ENCODE measurements around the gene CCDC50.

Gene CCDC50

DNA sequence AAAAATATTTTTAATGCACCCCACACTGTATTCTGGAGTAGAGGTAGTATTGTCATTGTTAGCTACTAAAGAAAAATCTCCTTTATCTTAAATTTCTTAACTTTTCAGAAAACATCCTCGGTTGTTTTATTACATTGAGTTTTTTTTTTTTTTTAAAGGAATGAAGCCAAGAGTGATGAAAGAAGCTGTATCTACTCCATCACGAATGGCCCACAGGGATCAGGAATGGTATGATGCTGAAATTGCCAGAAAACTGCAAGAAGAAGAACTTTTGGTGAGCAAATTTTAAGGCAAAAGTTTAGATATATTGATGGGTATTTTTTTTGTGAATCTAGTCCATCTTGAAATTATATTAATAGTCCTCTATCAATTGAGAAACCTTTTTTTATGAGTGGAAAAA lies 50.8 kb downstream of the CCDC50 start:
- H3K9me3 ChIP-seq (ENCODE audit: control insufficient read depth, insufficient read depth, low read length), result no peaks in the 10 kb centered on the region
- no peak overlapping the region for H3K9ac ChIP-seq (ENCODE audit: low read depth, low read length)
- H3K27ac ChIP-seq (ENCODE audit: low read depth, low read length), result no peak overlapping the region
- H3K36me3 ChIP-seq (ENCODE audit: control insufficient read depth, insufficient read depth, low read length), result peaks cover 28% of the 10 kb centered on the region
- no peaks in the 10 kb centered on the region for H3K27me3 ChIP-seq (ENCODE audit: control insufficient read depth, insufficient read depth, low read length)
- H3K4me3 ChIP-seq (ENCODE audit: low read depth, low read length), result no peak overlapping the region
- H3K4me1 ChIP-seq (ENCODE audit: control insufficient read depth, insufficient read depth, low read length), result peaks cover 42% of the 10 kb centered on the region

DNA sequence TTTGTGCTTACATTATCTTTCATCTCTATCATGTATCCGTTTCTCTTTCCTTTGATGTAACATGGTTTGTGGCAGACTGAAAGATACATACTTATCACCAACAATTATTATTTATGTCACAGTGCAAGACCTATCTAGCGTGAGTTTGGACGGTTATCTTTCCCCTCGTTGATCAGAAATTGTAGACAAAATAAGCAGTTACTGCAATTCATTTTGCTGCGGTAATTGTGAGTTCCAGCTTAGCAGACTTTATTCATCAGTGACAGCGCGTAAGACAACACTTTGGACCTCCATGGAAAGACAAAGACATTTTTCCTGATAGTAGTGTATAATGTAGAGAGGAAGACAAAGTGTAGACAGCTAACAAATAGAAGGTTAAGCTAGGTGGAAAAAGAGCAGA lies 52.1 kb downstream of the CCDC50 start:
- no peaks in the 10 kb centered on the region for H3K9me3 ChIP-seq (ENCODE audit: control insufficient read depth, insufficient read depth, low read length)
- no peak overlapping the region for H3K4me3 ChIP-seq (ENCODE audit: low read depth, low read length)
- H3K9ac ChIP-seq (ENCODE audit: low read depth, low read length), result no peak overlapping the region
- H3K4me1 ChIP-seq (ENCODE audit: control insufficient read depth, insufficient read depth, low read length), result peaks cover 40% of the 10 kb centered on the region
- no peaks in the 10 kb centered on the region for H3K27me3 ChIP-seq (ENCODE audit: control insufficient read depth, insufficient read depth, low read length)
- no peak overlapping the region for H3K27ac ChIP-seq (ENCODE audit: low read depth, low read length)
- peaks cover 21% of the 10 kb centered on the region for H3K36me3 ChIP-seq (ENCODE audit: control insufficient read depth, insufficient read depth, low read length)

DNA sequence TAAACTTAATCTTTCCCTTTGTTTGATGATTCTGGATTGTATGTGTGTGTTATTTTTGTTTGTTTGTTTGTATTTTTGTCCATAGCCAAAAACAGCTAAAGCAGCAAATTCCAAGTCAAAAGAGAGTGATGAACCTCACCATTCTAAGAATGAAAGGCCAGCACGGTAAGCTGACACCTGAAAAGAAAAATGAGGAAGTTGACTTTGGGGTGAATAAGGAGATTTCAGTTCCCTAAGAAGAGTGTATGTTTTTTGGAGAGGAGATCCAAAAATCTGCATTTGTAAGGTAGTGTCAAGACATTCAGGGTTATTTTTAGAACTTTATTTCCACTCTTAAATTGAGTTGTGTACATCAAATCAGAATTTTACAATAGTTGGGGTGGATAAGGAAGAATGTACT lies 53.5 kb downstream of the CCDC50 start:
- H3K4me1 ChIP-seq (ENCODE audit: control insufficient read depth, insufficient read depth, low read length), result peaks cover 27% of the 10 kb centered on the region
- H3K9me3 ChIP-seq (ENCODE audit: control insufficient read depth, insufficient read depth, low read length), result no peaks in the 10 kb centered on the region
- no peak overlapping the region for H3K9ac ChIP-seq (ENCODE audit: low read depth, low read length)
- peaks cover 21% of the 10 kb centered on the region for H3K36me3 ChIP-seq (ENCODE audit: control insufficient read depth, insufficient read depth, low read length)
- H3K27ac ChIP-seq (ENCODE audit: low read depth, low read length), result no peak overlapping the region
- no peak overlapping the region for H3K4me3 ChIP-seq (ENCODE audit: low read depth, low read length)
- H3K27me3 ChIP-seq (ENCODE audit: control insufficient read depth, insufficient read depth, low read length), result no peaks in the 10 kb centered on the region

DNA sequence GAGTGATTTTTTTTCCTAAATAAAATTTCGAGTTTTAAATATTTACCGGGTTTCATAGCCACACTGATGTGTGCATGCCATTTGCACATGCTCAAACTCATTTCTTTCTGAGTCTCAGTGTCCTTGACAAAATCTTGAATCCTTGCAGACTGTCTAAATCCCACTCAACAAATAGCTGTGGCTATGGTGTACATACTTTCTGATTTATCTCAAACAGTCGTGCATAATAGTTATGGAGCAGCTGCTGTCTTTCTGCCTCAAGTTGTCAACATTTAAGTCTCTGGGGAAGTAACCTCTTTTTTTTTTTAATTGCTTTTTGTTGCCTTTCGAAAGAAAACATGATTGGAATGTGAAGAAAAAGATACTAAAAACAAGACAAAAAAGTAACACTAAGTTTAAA lies 53.9 kb downstream of the CCDC50 start:
- no peaks in the 10 kb centered on the region for H3K27me3 ChIP-seq (ENCODE audit: control insufficient read depth, insufficient read depth, low read length)
- no peak overlapping the region for H3K4me3 ChIP-seq (ENCODE audit: low read depth, low read length)
- peaks cover 27% of the 10 kb centered on the region for H3K4me1 ChIP-seq (ENCODE audit: control insufficient read depth, insufficient read depth, low read length)
- no peak overlapping the region for H3K27ac ChIP-seq (ENCODE audit: low read depth, low read length)
- H3K9me3 ChIP-seq (ENCODE audit: control insufficient read depth, insufficient read depth, low read length), result no peaks in the 10 kb centered on the region
- peaks cover 21% of the 10 kb centered on the region for H3K36me3 ChIP-seq (ENCODE audit: control insufficient read depth, insufficient read depth, low read length)
- no peak overlapping the region for H3K9ac ChIP-seq (ENCODE audit: low read depth, low read length)

DNA sequence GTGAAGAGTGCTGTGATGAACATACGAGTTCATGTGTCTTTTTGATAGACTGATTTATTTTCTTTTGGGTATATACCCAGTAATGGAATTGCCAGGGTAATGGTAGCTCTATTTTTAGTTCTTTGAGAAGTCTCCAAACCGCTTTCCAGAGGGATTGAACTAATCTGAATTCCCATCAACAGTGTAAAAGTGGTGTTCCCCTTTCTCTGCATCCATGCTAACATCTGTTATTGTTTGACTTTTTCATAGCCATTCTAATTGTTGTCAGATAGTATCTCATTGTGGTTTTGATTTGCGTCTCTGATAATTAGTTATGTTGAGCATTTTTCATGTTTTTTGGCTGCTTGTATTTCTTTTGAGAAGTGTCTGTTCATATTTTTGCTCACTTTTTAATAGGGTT lies 55.9 kb downstream of the CCDC50 start:
- Histone ChIP-seq H3K9me3 (ENCODE audit: control insufficient read depth, insufficient read depth, low read length) (no peaks in the 10 kb centered on the region), H3K27me3 (ENCODE audit: control insufficient read depth, insufficient read depth, low read length) (no peaks in the 10 kb centered on the region), H3K4me1 (ENCODE audit: control insufficient read depth, insufficient read depth, low read length) (peaks cover 19% of the 10 kb centered on the region), H3K9ac (ENCODE audit: low read depth, low read length) (no peak overlapping the region), H3K4me3 (ENCODE audit: low read depth, low read length) (no peak overlapping the region), H3K27ac (ENCODE audit: low read depth, low read length) (no peak overlapping the region), H3K36me3 (ENCODE audit: control insufficient read depth, insufficient read depth, low read length) (peaks cover 21% of the 10 kb centered on the region)

DNA sequence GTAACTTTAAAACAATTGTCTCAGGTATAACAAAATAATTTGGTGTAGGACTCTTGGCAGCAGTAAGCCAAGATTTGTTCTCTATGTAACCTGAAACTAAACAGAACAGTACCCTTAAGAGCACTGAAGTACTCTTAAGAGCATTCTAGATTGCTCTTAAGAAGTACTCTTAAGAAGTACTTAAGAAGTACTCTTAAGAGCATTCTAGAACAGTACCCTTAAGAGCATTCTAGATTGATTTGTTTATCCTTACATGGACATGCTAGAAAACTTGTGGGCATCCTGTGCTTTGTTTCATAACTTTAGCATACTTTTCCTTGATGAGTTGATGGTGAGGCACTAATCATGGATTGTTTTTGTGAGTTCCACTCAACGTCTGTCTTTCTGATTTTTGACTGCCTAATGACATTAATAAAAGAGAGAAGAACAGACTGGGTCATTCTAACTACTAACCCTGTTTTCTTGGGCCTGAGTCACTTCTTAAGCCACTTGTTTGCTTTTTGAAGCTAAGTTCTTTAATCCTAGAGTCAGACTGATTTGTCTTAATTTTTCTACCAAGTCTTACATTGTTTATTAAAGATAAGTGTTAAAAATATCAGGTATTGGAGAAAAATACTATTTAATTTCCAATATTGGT lies 58.4 kb downstream of the CCDC50 start:
- Histone ChIP-seq H3K27me3 (ENCODE audit: control insufficient read depth, insufficient read depth, low read length) (no peaks in the 10 kb centered on the region), H3K27ac (ENCODE audit: low read depth, low read length) (no peak overlapping the region), H3K36me3 (ENCODE audit: control insufficient read depth, insufficient read depth, low read length) (peaks cover 5% of the 10 kb centered on the region; the same call in 1 of the 2 replicates), H3K4me3 (ENCODE audit: low read depth, low read length) (no peak overlapping the region), H3K4me1 (ENCODE audit: control insufficient read depth, insufficient read depth, low read length) (peaks cover 33% of the 10 kb centered on the region), H3K9me3 (ENCODE audit: control insufficient read depth, insufficient read depth, low read length) (no peaks in the 10 kb centered on the region), H3K9ac (ENCODE audit: low read depth, low read length) (no peak overlapping the region)

DNA sequence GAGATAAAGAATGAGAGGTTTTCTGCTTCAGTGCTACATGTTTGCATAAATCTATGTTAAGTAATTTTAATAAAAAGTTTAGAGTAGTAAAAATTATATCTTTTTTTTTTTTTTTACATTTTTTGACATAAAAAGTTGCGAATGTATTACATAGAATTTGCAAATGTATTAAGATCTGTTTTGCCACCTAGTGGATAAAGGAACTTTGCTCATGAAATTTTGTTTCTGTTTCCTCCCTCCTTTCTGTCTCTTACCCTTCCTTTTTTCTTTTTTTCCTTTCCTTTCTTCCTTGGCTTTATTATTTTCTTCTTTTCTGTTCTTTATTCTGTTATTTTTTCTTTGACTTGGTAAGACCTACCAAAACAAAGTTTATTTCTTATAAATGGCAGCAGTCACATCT lies 59.6 kb downstream of the CCDC50 start:
- Histone ChIP-seq H3K9ac (ENCODE audit: low read depth, low read length) (no peak overlapping the region), H3K27ac (ENCODE audit: low read depth, low read length) (no peak overlapping the region), H3K4me3 (ENCODE audit: low read depth, low read length) (no peak overlapping the region), H3K9me3 (ENCODE audit: control insufficient read depth, insufficient read depth, low read length) (no peaks in the 10 kb centered on the region), H3K27me3 (ENCODE audit: control insufficient read depth, insufficient read depth, low read length) (no peaks in the 10 kb centered on the region), H3K4me1 (ENCODE audit: control insufficient read depth, insufficient read depth, low read length) (peaks cover 30% of the 10 kb centered on the region), H3K36me3 (ENCODE audit: control insufficient read depth, insufficient read depth, low read length) (no peaks in the 10 kb centered on the region)

DNA sequence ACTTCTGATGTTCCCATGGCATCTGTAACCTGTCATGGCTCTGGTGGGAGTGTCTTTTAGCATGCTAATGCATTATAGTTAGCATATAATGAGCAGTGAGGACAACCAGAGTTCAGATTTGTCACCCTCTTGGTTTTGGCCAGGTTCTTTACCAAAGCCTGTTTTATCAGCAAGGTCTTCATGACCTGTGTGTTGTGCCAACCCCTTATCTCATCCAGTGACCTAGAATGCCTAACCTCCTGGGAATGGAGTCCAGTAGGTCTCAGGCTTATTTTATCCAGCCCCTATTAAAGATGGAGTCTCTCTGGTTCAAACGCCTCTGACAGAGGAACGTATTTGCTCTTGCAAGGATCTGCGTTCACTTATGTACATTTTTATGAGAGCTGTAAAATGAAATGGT lies 61.4 kb downstream of the CCDC50 start:
- no peaks in the 10 kb centered on the region for H3K36me3 ChIP-seq (ENCODE audit: control insufficient read depth, insufficient read depth, low read length)
- no peaks in the 10 kb centered on the region for H3K9me3 ChIP-seq (ENCODE audit: control insufficient read depth, insufficient read depth, low read length)
- H3K27ac ChIP-seq (ENCODE audit: low read depth, low read length), result no peak overlapping the region
- H3K9ac ChIP-seq (ENCODE audit: low read depth, low read length), result no peak overlapping the region
- no peaks in the 10 kb centered on the region for H3K27me3 ChIP-seq (ENCODE audit: control insufficient read depth, insufficient read depth, low read length)
- peaks cover 29% of the 10 kb centered on the region for H3K4me1 ChIP-seq (ENCODE audit: control insufficient read depth, insufficient read depth, low read length)
- no peak overlapping the region for H3K4me3 ChIP-seq (ENCODE audit: low read depth, low read length)

DNA sequence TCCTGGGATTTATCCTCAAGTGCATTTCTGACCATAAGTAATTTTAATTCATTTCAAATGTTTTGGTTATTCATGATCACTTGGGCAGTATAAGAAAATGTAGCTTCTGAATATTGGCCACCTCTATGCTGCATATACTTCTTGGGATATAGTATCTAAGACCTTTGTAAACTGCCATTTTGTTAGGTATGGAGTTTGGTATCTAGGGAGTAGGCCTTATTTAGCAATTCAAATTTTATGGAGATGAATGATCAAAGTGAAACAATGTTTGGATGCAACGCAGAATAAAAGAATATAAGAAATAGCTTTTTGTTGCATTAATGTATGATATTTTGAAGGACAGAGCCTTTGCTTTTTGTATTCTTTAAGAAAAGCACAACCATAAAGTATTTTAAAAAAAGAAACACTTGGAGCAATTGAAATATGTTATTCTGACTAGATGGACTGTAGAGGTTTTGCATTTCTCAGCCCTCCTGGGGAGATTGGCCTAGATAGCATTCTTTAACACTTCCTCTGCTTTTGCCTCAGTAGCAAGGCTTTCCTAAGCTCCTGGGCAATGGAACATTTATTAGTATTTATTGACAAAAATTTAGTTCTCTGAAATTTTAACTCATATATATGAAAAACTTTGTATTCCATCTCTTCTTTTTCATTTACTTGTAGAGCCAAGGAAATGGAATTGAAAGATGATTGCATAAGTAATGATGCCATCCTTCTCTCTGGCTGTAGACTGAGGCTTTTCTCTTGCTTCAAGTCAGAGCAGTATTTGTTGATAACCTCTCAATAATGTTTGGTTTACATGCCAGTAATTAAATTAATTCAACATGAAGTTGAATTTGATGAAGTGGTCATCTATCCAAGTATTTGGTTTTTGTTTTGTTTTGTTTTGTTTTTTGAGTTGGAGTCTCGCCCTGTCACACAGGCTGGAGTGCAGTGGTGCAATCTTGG lies 62.9 kb downstream of the CCDC50 start:
- H3K4me3 ChIP-seq (ENCODE audit: low read depth, low read length), result no peak overlapping the region
- H3K9me3 ChIP-seq (ENCODE audit: control insufficient read depth, insufficient read depth, low read length), result no peaks in the 10 kb centered on the region
- H3K36me3 ChIP-seq (ENCODE audit: control insufficient read depth, insufficient read depth, low read length), result no peaks in the 10 kb centered on the region
- peaks cover 29% of the 10 kb centered on the region for H3K4me1 ChIP-seq (ENCODE audit: control insufficient read depth, insufficient read depth, low read length)
- H3K27me3 ChIP-seq (ENCODE audit: control insufficient read depth, insufficient read depth, low read length), result no peaks in the 10 kb centered on the region
- peak overlapping the region; percentile 75 for H3K27ac ChIP-seq (ENCODE audit: low read depth, low read length)
- H3K9ac ChIP-seq (ENCODE audit: low read depth, low read length), result no peak overlapping the region

DNA sequence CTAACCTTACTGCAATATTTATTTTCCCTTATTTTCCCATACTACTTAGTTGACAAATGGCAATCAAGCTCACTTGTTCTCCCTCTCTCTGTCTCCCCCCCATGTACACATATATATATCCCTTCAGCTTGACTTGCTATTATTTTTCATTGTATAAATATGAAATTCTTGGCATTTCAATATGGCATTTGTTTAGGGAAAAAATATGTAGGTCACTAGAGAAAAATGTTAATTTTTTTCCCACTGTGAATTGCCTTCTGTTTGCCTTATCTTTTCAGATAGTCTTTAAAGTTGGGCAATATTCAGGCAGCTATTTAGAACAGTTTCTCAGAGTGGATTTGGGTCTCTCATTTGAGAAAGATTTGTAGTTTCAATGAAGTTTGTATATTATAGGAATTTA lies 64.0 kb downstream of the CCDC50 start:
- Histone ChIP-seq H3K9ac (ENCODE audit: low read depth, low read length) (no peak overlapping the region), H3K9me3 (ENCODE audit: control insufficient read depth, insufficient read depth, low read length) (no peaks in the 10 kb centered on the region), H3K4me1 (ENCODE audit: control insufficient read depth, insufficient read depth, low read length) (peaks cover 29% of the 10 kb centered on the region), H3K27ac (ENCODE audit: low read depth, low read length) (no peak overlapping the region), H3K27me3 (ENCODE audit: control insufficient read depth, insufficient read depth, low read length) (no peaks in the 10 kb centered on the region), H3K36me3 (ENCODE audit: control insufficient read depth, insufficient read depth, low read length) (no peaks in the 10 kb centered on the region), H3K4me3 (ENCODE audit: low read depth, low read length) (no peak overlapping the region)

DNA sequence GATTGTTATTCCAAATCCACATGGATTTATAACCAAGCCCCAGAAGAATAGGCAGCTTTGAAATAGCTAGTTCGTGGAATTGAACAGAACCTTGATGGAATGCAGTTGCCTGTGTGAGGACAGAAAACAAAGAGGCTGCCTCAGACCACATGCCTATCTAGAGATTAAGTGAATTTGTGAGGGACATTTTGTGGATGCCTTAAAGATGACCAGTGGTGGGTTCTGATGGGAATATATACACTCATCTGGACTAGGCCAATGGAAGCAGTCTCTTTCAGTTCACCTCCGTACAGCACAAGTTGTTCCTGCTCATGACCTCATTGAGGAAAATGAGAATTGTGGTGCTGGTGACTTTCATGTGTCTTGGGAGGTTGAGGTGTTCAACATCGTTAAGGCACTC lies 68.6 kb downstream of the CCDC50 start:
- Histone ChIP-seq H3K27ac (ENCODE audit: low read depth, low read length) (no peak overlapping the region), H3K9me3 (ENCODE audit: control insufficient read depth, insufficient read depth, low read length) (no peaks in the 10 kb centered on the region), H3K4me1 (ENCODE audit: control insufficient read depth, insufficient read depth, low read length) (peaks cover 7% of the 10 kb centered on the region; the same call in 1 of the 2 replicates), H3K9ac (ENCODE audit: low read depth, low read length) (no peak overlapping the region), H3K4me3 (ENCODE audit: low read depth, low read length) (no peak overlapping the region), H3K36me3 (ENCODE audit: control insufficient read depth, insufficient read depth, low read length) (no peaks in the 10 kb centered on the region), H3K27me3 (ENCODE audit: control insufficient read depth, insufficient read depth, low read length) (no peaks in the 10 kb centered on the region)

Data from HUES48 (cell line).